ENCODE results near the gene UNC13B. TPM values are rescaled to one million over a fixed set of nuclear protein-coding genes. Genes with fewer than 3 reads are reported as not detected.
"Not testable (repeated sequence)": the region's sequence is repeated elsewhere in the genome, so short reads cannot be mapped to it uniquely, and the experiment has no call there.

Gene UNC13B
- total RNA-seq, 4 donors from 2014 or later = 20.2 to 36.8 (median 29.0) TPM

- H3K27ac ChIP-seq = no peak overlapping the region
- intact Hi-C loops (cut with DNase I) = no loop called here
- peaks cover 0 to 5% (median 0%) of the 10 kb centered on the region in 3 donors for H3K9me3 ChIP-seq
- H3K36me3 ChIP-seq = peaks cover 0 to 25% (median 0%) of the 10 kb centered on the region in 3 donors
- TF ChIP-seq CTCF (IDR thresholded peaks at IDR 0.05) (no peak), POLR2A (IDR thresholded peaks at IDR 0.05) (no peak)
- no peak overlapping the region for H3K4me3 ChIP-seq
- 50% methylated on average over 1 of the region's 1 CpG for WGBS, 2 donors
- no peaks in the 10 kb centered on the region for H3K4me1 ChIP-seq
- H3K27me3 ChIP-seq = no peaks in the 10 kb centered on the region
- no peak for DNase-seq
Observed at GRCh38 chr9:35236692-35237091, 74.9 kb downstream of the UNC13B start.

GRCh38 chr9:35237311-35237710 lies 75.5 kb downstream of the UNC13B start:
- no peak overlapping the region for H3K27ac ChIP-seq
- no peak overlapping the region for H3K4me3 ChIP-seq
- WGBS, 2 donors = 45 to 58% methylated on average over 1 of the region's 1 CpG
- peaks cover 0 to 25% (median 0%) of the 10 kb centered on the region in 3 donors for H3K36me3 ChIP-seq
- intact Hi-C loops (cut with DNase I) = no loop called here
- H3K27me3 ChIP-seq = no peaks in the 10 kb centered on the region
- TF ChIP-seq CTCF (IDR thresholded peaks at IDR 0.05) (no peak), POLR2A (IDR thresholded peaks at IDR 0.05) (no peak)
- no peaks in the 10 kb centered on the region for H3K4me1 ChIP-seq
- no peak for DNase-seq
- peaks cover 0 to 5% (median 0%) of the 10 kb centered on the region in 3 donors for H3K9me3 ChIP-seq

GRCh38 chr9:35245945-35246344 lies 84.1 kb downstream of the UNC13B start:
- WGBS, 2 donors = 86 to 100% methylated on average over 1 of the region's 1 CpG
- H3K27ac ChIP-seq; H3K4me3 ChIP-seq; H3K4me1 ChIP-seq; intact Hi-C loops (cut with DNase I); H3K9me3 ChIP-seq; DNase-seq; H3K36me3 ChIP-seq; H3K27me3 ChIP-seq: not testable (repeated sequence)

- intact Hi-C loops (cut with DNase I) = no loop called here
- WGBS, 2 donors = 93 to 95% methylated on average over 1 of the region's 1 CpG
- TF ChIP-seq POLR2A (IDR thresholded peaks at IDR 0.05) (no peak), CTCF (IDR thresholded peaks at IDR 0.05) (no peak)
Observed at GRCh38 chr9:35253075-35253474, 91.3 kb downstream of the UNC13B start.

GRCh38 chr9:35254237-35254636 lies 92.4 kb downstream of the UNC13B start:
- Histone ChIP-seq H3K27me3 (no peaks in the 10 kb centered on the region), H3K36me3 (no peaks in the 10 kb centered on the region), H3K4me1 (peaks cover 0 to 7% (median 0%) of the 10 kb centered on the region in 3 donors), H3K4me3 (no peak overlapping the region), H3K27ac (no peak overlapping the region), H3K9me3 (no peaks in the 10 kb centered on the region)
- DNase-seq = no peak
- no peak for TF ChIP-seq CTCF (IDR thresholded peaks at IDR 0.05)
- no peak for TF ChIP-seq POLR2A (IDR thresholded peaks at IDR 0.05)
- intact Hi-C loops (cut with DNase I) = no loop called here

More at GRCh38 chr9:35253075-35253474, 91.3 kb downstream of the UNC13B start:
- no peaks in the 10 kb centered on the region for H3K27me3 ChIP-seq
- H3K36me3 ChIP-seq = no peaks in the 10 kb centered on the region
- DNase-seq = no peak
- no peak overlapping the region for H3K4me3 ChIP-seq
- no peaks in the 10 kb centered on the region for H3K4me1 ChIP-seq
- H3K27ac ChIP-seq = no peak overlapping the region
- H3K9me3 ChIP-seq = no peaks in the 10 kb centered on the region
